Glomerular endothelial cell (primary cell): ENCODE measurements around the gene CCDC138. TPM values are rescaled to one million over a fixed set of nuclear protein-coding genes. Genes with fewer than 3 reads are reported as not detected.

Experiments used
- DNase-seq: peaks from one replicate; pipeline ENCODE4 v3.0.0-alpha.2; 2011; ENCODE audit warnings: low read depth, low spot score; ENCODE audit errors: extremely low read depth
- total RNA-seq: library from RNA; depleted of rRNA; stranded (reverse); fragments of >200 nt; gene quantifications from 2 replicates; pipeline ENCODE4 v1.2.3, GENCODE V29; 2015

CCDC138 gene
- total RNA-seq, 1 donor from 2014 or later, result 2.9 TPM

DNA sequence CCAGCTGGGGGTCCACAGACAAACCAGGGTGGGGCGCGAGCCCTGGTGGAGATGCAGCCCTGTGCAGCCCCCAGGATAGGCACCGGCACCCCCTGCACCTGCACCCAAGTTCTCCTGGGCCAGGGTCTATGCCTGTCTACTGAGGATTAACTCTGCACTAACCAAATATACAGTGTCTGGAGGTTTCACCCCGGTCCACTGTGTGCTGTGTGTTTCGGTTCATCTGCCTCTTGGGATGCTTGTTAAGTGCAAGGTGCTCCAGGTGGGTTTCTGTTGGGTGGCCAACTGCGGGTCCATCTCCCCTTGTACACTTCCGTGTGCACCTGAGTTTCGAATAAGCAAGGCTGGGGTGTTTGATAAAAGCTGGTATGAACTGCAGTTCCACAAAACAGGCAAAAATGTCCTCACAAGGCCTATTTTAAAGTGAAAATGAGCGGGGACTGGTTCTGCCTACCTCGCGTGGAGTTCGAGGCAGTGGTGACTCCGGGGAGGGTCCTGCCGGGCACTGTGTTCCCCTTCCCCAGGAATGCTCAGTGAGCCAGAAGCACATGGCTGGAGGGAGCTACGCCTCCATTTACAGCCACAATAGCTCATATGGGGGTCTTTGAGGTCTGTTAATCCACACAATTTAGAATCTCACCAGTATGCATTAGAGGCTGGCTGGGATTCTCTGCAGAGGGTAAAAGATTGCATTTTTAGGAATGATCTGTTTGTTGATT lies 131.7 kb downstream of the CCDC138 start:
- DNase-seq, result no peak

DNA sequence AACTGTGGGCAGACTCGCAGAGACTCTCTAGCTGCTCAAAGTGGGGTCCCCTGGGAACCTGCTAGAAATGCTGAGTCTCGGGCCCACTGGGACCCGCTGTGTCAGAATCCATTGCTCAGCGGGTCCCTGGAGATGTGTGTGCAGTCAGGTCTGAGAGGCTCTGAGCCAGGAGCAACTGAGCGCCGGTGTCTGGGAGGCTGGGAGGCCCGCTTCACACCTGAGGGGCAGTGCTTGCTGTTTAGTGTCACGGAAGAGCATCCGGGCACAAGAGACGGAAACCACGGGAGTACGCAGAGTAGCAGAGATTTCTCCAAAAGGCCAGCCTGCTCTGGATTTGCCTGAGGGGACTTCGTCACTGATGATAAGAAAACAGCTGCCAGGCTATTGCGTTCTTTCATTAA lies 132.4 kb downstream of the CCDC138 start:
- DNase-seq, result no peak

DNA sequence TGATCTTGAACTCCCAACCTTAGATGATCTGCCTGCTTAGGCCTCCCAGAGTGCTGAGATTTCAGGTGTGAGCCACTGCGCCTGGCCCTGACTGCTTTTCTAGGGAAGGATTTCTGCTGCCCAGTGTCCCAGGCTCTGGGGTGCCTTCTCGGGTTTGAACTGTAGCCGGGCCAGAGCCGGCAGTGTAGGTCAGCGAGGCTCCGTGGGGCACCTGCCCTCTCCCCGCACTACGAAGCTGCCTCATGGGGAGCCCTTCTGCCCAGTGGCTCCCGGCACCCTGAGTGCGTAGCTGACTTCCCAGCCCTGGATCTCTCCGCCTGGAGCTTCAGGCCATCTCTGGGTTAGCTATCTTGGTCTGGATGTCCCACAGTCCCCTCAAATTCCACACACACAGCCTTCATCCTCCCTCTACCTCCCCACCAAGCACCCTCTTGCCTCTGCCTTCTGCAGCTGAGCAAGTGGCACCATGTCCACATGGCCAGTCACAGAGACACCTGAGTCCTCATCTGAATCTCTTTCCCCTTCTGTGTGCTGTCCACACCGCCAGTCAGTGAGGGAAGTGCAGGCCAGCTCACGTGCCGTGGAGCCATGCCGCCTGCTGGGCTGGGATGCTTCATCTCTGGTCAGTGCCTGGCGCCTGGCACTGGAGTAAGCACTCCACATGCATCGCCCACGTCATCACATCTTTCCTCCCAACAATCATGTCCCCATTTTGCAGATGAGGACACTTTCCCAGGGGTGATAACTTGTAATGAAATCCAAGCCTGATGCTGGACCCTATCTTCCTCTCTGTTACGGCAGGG lies 133.2 kb downstream of the CCDC138 start:
- no peak for DNase-seq

DNA sequence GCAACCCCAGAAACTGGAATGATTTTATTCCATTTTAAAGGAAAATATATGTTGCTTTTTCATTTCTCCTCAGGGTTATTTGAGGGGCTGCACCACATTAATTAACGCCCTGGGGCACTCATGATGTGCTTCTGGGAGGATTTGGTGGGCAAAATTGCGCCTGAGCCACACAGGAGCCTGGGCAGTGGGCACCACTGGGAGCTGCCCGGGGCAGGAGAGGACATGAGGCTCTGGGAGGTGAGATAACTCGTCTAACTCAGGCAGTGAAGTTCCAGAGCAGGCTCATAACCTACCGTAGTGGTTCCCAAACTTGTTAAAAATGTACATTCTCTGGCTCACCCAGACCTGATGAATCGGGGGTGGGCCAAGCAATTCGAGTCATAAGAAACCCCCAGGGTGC lies 134.1 kb downstream of the CCDC138 start:
- no peak for DNase-seq

DNA sequence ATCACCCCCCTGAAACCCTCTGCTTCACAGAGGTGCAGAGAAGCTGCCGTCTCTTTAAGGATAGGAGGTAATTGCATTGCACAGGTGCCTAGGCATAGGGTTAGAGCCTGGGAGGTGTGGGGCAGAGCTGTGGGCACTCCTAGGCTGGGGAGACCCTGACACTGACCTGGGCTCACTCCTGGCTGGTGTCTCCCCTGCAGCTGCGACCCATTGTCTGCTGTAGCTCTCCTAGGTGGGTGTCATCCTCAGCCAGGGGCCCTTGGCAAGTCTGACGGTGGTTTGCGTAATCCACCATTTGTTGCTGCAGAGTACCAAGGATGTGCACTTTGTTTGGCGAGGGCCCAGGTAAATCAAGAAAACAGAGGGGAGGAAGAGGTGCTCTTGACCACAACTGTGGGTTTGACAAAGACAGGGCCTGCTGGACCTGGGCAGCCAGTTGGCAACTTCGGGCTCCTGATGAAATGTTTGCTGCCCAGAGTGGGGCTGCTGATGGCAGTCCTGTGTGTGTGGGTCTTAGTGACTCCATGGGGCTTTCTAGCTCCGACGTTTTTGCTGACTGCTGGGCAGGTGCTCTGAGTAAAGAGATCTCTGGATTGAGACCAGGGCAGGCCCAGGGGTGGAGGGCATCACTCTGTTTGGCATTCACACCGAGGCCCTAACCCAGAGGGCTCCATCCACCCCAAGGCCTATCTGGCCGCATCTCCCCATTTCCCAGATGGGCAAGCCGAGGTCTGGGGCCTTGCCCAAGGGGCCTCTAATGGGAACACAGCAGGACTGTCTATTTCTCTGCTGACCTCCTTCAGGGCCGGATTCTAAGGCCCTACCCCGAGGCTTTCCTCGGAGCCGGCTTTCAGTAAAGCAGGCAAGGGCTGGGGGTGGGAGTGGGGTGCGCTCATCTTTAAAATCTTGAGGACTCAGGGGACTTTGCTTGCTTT lies 134.8 kb downstream of the CCDC138 start:
- no peak for DNase-seq

DNA sequence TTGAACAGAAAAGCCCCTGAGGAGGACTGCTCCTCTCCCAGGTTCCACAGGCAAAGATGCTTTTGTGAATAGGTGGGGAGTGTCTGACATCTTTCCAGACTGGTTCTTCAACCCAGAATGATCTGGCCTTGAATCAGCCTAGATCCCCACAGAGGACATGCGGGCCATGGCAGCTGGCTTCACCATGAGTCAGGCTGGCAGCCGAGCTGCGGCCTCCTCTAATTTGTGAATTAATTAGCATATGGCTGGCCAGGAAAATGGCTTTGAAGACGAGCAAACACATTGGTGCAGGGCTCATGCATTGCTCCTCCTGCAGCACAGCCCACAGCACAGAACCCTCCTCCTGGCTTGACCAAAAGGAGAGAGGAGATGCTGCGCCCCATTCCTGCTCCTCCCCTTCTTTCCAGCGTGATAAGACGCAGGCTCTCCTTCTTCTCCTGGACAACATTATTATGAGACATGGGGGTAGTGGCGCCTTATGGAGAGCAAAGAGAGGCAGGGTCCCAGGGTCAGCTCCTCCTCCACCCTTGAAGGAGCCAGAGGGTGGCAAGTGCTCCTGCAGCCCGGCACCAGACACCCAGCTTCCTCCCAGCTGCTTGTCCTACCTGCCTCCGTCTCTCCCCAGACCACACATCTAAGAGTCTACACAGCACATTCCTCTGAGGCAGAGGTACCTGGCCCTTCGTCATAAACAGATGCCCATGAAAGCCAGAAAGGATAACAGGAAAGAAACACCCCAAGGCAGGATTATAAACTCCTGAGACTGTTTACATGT lies 135.8 kb downstream of the CCDC138 start:
- no peak for DNase-seq

DNA sequence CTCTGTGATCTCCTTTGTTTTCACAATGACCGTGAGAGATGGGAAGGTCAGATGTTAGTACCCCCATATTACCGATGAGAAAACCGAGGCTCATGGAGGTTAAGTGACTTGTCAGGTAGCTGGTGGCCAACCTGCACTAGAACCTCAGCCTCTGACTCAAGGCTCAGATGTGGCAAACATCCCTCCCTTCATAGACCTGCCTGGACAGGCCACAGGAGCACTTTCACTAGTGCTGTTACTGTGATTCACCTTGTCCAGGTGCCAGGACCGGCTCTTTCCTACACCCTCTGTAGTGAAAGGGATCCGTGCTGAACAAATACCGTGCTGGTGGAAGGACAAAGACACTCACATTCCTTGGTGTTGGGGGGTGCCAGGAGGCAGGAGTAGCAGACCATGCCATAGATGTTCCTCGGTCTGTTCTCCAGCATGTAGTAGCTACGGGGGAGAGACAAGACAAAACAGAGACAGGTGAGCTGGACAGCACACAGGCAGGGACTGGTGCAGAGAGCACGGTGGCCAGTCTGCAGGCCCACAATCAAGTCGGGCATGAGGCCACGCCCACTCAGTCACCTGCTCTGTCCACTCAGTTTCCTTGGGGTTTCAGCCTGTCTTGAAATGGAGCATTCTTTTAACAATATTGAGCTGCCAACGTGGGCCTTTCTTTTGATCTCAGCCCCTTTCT lies 136.6 kb downstream of the CCDC138 start:
- DNase-seq, result no peak

DNA sequence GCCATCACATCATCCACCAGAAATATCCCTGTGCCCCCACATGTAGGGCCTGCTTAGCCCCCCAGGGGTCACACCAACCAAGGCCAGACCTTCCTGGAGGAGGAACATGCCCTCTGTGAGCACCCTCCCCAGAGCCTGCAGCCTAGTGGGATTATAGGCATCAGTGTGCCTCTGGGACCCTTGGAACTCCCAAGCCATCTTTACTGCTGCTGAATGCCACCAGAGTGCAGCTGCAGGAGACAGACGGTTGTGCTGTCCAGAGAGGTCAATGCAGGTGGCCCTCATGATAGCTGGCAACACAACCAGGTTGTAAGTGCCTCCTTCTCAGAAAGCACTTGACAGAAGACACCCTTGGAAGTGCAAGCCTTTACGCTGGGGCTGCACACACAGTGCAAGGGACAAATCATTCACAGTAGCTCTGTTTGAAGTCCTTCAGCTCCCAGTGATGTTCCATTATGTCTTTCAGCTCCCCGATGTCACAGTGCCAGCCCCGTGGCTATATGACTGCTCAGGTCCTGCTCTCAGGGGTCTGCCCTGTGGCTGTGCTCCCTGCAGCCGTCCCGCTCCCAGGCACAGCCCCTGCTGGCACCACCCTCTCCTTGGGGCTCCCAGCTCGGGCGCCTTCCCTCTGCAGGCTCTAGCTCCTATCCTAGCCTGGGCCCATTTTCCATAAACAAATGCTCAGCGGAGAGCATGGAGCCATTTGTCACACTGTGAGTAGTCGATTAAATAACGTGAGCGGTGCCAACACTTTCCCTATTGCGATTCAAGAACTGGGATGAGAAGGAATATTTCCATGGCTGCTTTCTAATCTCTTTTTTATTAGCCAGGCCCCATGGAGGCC lies 137.4 kb downstream of the CCDC138 start:
- DNase-seq, result no peak

DNA sequence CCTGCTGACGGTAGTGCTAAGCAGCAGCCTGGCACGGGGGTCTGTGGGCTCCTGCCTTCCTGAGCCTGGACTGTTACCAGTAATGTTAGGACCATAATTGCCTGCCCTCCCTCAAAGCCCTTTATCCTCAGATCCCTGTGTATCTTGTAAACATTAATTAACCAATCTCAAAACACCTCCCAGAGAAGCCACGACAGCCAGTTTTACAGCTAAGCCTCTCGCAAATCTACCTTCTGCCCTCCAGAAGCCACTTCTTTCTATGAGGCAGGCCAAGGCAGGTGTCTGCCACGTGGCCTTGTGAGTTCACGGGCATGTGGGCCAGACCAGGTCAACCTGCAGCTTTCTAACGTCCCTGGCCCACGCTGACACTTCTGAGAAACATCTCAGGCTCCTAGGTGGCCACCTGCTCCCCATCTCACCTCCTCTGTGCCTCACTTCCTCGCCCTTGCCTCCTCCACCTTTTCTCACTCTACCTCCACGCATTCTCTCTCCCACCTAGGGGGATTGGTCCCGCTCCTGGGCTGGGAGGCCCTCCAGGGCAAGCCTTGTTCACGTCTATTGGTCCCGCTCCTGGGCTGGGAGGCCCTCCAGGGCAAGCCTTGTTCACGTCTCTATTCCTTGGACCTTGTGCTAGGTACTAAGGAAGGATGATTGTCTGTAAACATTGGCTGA lies 138.1 kb downstream of the CCDC138 start:
- no peak for DNase-seq

DNA sequence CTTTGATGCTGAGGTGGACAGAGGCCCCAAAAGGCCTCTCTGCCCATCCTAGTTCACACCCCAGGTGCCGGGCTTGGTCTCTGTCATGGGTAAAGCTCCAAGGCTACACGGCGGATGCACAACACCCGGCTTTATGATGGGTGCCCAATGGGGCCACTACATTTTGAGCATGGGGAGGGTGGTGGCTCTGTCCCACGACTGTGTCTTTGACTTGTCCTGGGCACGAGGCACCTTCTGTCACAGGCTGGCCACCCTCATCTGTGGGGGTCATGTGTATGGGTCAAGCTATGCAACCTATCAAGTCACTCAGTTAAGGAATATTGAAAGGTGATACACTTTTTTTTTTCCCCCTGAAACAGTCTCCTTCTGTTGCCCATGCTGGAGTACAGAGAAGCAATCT lies 138.7 kb downstream of the CCDC138 start:
- DNase-seq, result no peak

DNA sequence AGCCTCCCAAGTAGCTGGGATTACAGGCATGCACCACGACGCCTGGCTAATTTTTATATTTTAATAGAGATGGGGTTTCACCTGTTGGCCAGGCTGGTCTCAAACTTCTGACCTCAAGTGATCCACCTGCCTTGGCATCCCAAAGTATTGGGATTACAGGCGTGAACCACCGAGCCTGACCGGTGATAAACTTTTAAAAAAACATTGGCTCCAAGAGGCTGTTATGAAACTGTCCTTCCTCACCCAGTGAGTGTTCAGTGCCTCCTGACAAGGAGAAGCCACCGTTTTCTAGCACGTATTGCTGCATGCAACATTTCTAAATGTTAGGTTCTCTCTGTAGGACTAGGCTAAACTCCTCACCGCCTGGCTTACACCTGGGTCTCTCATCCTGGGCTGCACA lies 139.2 kb downstream of the CCDC138 start:
- DNase-seq, result no peak

Other genes starting within 250 kb of the CCDC138 start
- gene RANBP2, start 67.3 kb upstream of the CCDC138 start, total RNA-seq, result 52.9 and 63.4 TPM in 2 replicates
- gene EDAR, start 202.4 kb downstream of the CCDC138 start, total RNA-seq, result 0.05 TPM in 1 of 2 replicates, not detected in the other